Omental fat pad (tissue), 4 donors: ENCODE measurements around the gene ZNF579. TPM values are rescaled to one million over a fixed set of nuclear protein-coding genes. Genes with fewer than 3 reads are reported as not detected.

ENCODE experiments used
- ATAC-seq: fragments of 150-250 bp; one replicate; pipeline ENCODE4 v1.9.1; 2016; ENCODE audit warnings: mild to moderate bottlenecking, moderate library complexity; ENCODE audit not compliant: low FRiP score
- DNase-seq: peaks from one replicate; pipeline ENCODE4 v3.0.0-alpha.2; 2019; ENCODE audit warnings: low spot score
- total RNA-seq, 4 donors: library from RNA; depleted of rRNA; stranded (reverse); fragments of >200 nt; gene quantifications; one replicate each; pipeline ENCODE4 v1.1.0, GENCODE V29; 2016
- TF ChIP-seq, protein P1 (sequence below), 3 donors: fragments of 450-650 bp; IDR thresholded peaks; one replicate each; pipeline ENCODE4 v1.5.1; 2016 to 2017; ENCODE audit warnings: antibody characterized with exemption in 3 of 3, mild to moderate bottlenecking in 3 of 3, moderate library complexity in 2 of 3

Gene ZNF579
- total RNA-seq, 4 donors from 2014 or later, result 1.3 to 4.0 (median 2.3) TPM

GRCh38 chr19:55540619-55541018, 40.0 kb downstream of the ZNF579 start:
- TF ChIP-seq, protein P1, sequence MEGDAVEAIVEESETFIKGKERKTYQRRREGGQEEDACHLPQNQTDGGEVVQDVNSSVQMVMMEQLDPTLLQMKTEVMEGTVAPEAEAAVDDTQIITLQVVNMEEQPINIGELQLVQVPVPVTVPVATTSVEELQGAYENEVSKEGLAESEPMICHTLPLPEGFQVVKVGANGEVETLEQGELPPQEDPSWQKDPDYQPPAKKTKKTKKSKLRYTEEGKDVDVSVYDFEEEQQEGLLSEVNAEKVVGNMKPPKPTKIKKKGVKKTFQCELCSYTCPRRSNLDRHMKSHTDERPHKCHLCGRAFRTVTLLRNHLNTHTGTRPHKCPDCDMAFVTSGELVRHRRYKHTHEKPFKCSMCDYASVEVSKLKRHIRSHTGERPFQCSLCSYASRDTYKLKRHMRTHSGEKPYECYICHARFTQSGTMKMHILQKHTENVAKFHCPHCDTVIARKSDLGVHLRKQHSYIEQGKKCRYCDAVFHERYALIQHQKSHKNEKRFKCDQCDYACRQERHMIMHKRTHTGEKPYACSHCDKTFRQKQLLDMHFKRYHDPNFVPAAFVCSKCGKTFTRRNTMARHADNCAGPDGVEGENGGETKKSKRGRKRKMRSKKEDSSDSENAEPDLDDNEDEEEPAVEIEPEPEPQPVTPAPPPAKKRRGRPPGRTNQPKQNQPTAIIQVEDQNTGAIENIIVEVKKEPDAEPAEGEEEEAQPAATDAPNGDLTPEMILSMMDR (IDR thresholded peaks at IDR 0.05), result no peak
- no peak for ATAC-seq
- no peak for DNase-seq

DNA sequence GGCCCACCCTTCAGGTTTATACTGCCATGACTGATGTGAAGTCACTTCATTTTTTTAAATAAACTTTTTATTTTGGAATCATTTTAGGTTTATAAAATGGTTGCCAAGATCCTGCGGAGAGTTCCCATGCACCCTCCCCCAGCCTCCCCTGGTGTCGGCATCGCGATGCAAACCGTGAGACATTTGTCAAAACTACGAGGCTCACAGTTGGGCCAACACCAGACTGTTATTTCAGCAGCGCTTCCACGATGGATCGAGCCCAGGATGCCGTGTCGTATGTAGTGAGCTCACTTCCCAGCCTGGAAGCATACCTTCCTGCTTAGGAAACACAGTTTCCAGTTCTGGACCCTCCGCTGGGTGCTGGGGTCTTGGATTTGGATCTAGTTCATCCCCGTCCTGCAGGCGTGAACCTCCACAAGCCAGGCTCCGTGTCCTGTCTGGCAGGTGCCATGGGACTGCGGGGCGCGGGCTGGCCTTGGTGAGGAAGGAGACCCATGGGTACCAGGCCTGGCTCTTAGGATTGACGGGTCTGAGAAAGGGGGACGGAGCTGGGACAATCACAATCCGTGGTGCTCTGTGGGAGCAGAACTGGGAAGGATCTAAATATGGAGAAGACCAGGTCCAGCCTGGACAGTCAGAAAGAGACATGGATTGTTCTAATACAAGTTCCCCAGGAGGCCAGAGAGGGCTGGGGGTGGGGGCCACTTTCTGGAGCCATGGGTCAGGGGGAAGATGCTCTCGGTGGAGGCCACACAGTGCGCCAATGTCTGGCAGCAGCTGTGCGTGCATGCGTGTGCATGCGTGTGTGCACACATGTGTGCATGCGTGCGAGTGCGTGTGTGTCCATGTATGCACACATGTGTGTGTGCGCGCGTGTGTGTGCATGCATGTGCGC, 41.3 kb downstream of the ZNF579 start:
- ATAC-seq (no peak), DNase-seq (no peak)
- TF ChIP-seq, protein P1 (IDR thresholded peaks at IDR 0.05), result no peak

DNA sequence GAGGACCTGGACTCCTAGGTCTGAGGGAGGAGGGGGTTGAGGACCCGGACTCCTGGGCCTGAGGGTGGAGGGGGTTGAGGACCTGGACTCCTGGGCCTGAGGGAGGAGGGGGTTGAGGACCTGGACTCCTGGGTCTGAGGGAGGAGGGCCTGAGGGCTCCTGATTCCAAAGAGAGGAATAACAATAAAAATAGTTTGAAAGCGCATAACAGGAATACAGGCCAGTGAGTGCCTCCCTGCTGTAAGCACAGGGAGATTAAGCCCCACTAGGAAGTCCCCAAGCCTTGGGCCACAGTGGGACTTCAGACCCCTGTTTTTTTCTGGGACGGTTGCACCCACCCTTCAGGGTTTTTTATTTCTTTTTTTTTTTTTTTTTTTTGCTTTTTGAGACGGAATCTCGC, 42.5 kb downstream of the ZNF579 start:
- DNase-seq (no peak), ATAC-seq (no peak)
- TF ChIP-seq, protein P1 (IDR thresholded peaks at IDR 0.05), result no peak

DNA sequence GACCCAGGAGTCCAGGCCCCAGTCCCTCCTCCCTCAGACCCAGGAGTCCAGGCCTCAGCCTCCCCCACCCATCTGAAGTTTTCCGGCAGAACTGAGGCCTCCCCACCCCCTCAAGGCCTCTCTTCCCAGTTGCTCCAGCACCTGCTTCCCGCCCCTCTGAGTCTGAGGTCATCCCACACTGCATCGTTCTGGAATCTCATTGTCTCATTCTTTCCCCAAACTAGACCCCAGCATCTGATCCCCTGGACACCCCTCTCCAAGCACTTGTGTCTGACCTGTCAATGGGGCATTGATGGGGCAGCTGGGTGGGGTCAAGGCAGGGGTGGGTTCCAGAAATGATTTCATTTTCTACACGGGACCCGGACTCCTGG, 42.9 kb downstream of the ZNF579 start:
- TF ChIP-seq, protein P1 (IDR thresholded peaks at IDR 0.05), result no peak
- ATAC-seq (no peak), DNase-seq (no peak)

- DNase-seq (no peak), ATAC-seq (no peak)
Observed at GRCh38 chr19:55536951-55537740, 43.5 kb downstream of the ZNF579 start, which contains the start of gene SBK2. SBK2 (minus strand) TSS chr19:55537133; CDS start chr19:55536294, 839 bp downstream.

GRCh38 chr19:55536366-55536765, 44.3 kb downstream of the ZNF579 start:
- TF ChIP-seq, protein P1 (IDR thresholded peaks at IDR 0.05), result no peak
- DNase-seq, result no peak
- ATAC-seq, result no peak

More at GRCh38 chr19:55536951-55537740, 43.5 kb downstream of the ZNF579 start, which contains the start of gene SBK2:
- TF ChIP-seq, protein P1 (IDR thresholded peaks at IDR 0.05), result no peak
